Psoas muscle (tissue), 8 donors: ENCODE results near the gene ARL15. TPM values are rescaled to one million over a fixed set of nuclear protein-coding genes. Genes with fewer than 3 reads are reported as not detected.

Source experiments
- ATAC-seq, 4 donors: fragments of 200-7000 bp; cut with Tn5 transposase; one replicate each; pipeline ENCODE4 v1.9.1; 2020; ENCODE audit warnings: moderate library complexity in 3 of 4, mild to moderate bottlenecking in 2 of 4
- DNase-seq, 2 donors: peaks; one replicate each; pipeline ENCODE4 v3.0.0-alpha.2; 2020
- H3K27ac ChIP-seq: fragments of 200-600 bp; one replicate; pipeline ENCODE4 v1.8.0; 2022
- H3K27me3 ChIP-seq, 3 donors: fragments of 200-600 bp in 1 of 3; one replicate each; pipeline versions ENCODE4 v1.6.1 to v1.8.0; 2013 to 2022; ENCODE audit warnings: low read length in 2 of 3, mild to moderate bottlenecking in 2 of 3, moderate library complexity in 1 of 3; ENCODE audit not compliant: insufficient read depth in 3 of 3
- H3K36me3 ChIP-seq, 2 donors: fragments of 200-600 bp in 1 of 2; one replicate each; pipeline versions ENCODE4 v1.6.1 to v1.8.0; 2013 to 2022; ENCODE audit warnings: low read depth in 1 of 2, mild to moderate bottlenecking in 1 of 2, moderate library complexity in 1 of 2; ENCODE audit not compliant: insufficient read depth in 1 of 2
- H3K4me1 ChIP-seq: fragments of 200-600 bp; one replicate; pipeline ENCODE4 v1.8.0; 2022
- H3K4me3 ChIP-seq: fragments of 200-600 bp; one replicate; pipeline ENCODE4 v1.8.0; 2022; ENCODE audit warnings: mild to moderate bottlenecking
- H3K9me3 ChIP-seq: fragments of 200-600 bp; one replicate; pipeline ENCODE4 v1.8.0; 2022
- CTCF ChIP-seq: fragments of 200-600 bp; IDR thresholded peaks from one replicate; pipeline ENCODE4 v1.8.0; 2022; ENCODE audit warnings: antibody characterized with exemption
- WGBS, 3 donors: extraction: QIAGEN DNeasy Blood & Tissue Kit; methylation state at CpG; one replicate each; pipeline versions ENCODE4 v1.1.6 to v1.1.7; 2013; 5-methylcytosine and 5-hydroxymethylcytosine counted together
- intact Hi-C, 2 donors: fragments of 100-400 bp; cut with DNase I; formaldehyde crosslinking; loops; one replicate each; pipeline versions ENCODE4 v1.11.0 to v1.14.2; 2022
- polyA plus RNA-seq, 3 donors: library from polyadenylated mRNA; stranded (reverse); fragments of 200-250 nt; gene quantifications; one replicate each; pipeline ENCODE4 v1.2.3, GENCODE V29; 2013
- total RNA-seq, 4 donors: library from RNA; stranded (reverse); fragmentation: NEBNext Ultra II Directional in 2 of 4; extraction: Animal tissue kit (Norgen Biotek cat#: 25700) in 2 of 4; gene quantifications; one replicate each; pipeline versions ENCODE4 v1.2.1 to v1.2.4, GENCODE V29; 2021 to 2023
- donor health status: healthy with polysubstance abuse.
- donor health status: DM: no; HTN: no; CAD: no; lungs with moderate emphysema.
- donor health status: Bipolar disorder and iron deficiency.
- donor health status: healthy.
- donor health status: DM: yes; HTN: yes; CAD: no.
- donor health status: DM: no; HTN: no; CAD: no.
- donor health status: DM: no; HTN: no; CAD: no.
- donor health status: DM: yes; HTN: yes; CAD: no.

ARL15 gene
- total and polyA plus RNA-seq, 7 donors, result 2.5 to 8.9 (median 4.6) TPM

- Histone ChIP-seq H3K27ac (no peak overlapping the region), H3K9me3 (no peaks in the 10 kb centered on the region), H3K4me3 (no peak overlapping the region), H3K27me3 (no peaks in the 10 kb centered on the region), H3K4me1 (no peaks in the 10 kb centered on the region), H3K36me3 (no peaks in the 10 kb centered on the region)
- intact Hi-C loops, result no loop called here
- no peak for DNase-seq
- no peak for ATAC-seq
- TF ChIP-seq CTCF, result no peak
- 83 to 87% (median 85%) methylated on average over 2 of the region's 2 CpGs for WGBS, 3 donors
Measured at GRCh38 chr5:54093861-54094260, 216.5 kb downstream of the ARL15 start.

GRCh38 chr5:54093081-54093492 lies 217.3 kb downstream of the ARL15 start:
- WGBS, 3 donors, result 70 to 79% (median 77%) methylated on average over 1 of the region's 1 CpG
- Histone ChIP-seq H3K27me3 (no peaks in the 10 kb centered on the region), H3K4me3 (no peak overlapping the region), H3K36me3 (no peaks in the 10 kb centered on the region), H3K9me3 (no peaks in the 10 kb centered on the region), H3K27ac (no peak overlapping the region), H3K4me1 (no peaks in the 10 kb centered on the region)
- ATAC-seq, result no peak
- no peak for DNase-seq
- TF ChIP-seq CTCF, result no peak
- intact Hi-C loops, result no loop called here

GRCh38 chr5:54091307-54092130 lies 218.9 kb downstream of the ARL15 start:
- no peaks in the 10 kb centered on the region for H3K4me1 ChIP-seq
- DNase-seq, result no peak
- H3K27ac ChIP-seq, result no peak overlapping the region
- TF ChIP-seq CTCF, result no peak
- no peaks in the 10 kb centered on the region for H3K9me3 ChIP-seq
- no peaks in the 10 kb centered on the region for H3K27me3 ChIP-seq
- WGBS, 3 donors, result 43 to 53% (median 52%) methylated on average over 9 of the region's 9 CpGs
- no peak for ATAC-seq
- H3K4me3 ChIP-seq, result no peak overlapping the region
- intact Hi-C loops, result no loop called here
- H3K36me3 ChIP-seq, result no peaks in the 10 kb centered on the region

- no peak for ATAC-seq
- intact Hi-C loops, result no loop called here
Measured at GRCh38 chr5:54090495-54091120, 219.8 kb downstream of the ARL15 start.

More at GRCh38 chr5:54090495-54091120, 219.8 kb downstream of the ARL15 start:
- Histone ChIP-seq H3K36me3 (no peaks in the 10 kb centered on the region), H3K27ac (no peak overlapping the region), H3K4me3 (no peak overlapping the region), H3K27me3 (no peaks in the 10 kb centered on the region), H3K9me3 (no peaks in the 10 kb centered on the region), H3K4me1 (no peaks in the 10 kb centered on the region)
- no peak for TF ChIP-seq CTCF
- WGBS, 3 donors, result 81 to 90% (median 84%) methylated on average over 1 of the region's 1 CpG
- no peak for DNase-seq
